ENCODE results near the gene ZNF469. TPM values are rescaled to one million over a fixed set of nuclear protein-coding genes. Genes with fewer than 3 reads are reported as not detected.

The ZNF469 gene
- total and polyA plus RNA-seq, 9 of the 15 experiments (the other 6 are each of a cell fraction or from before 2014, with no cell fraction given): 0.01 to 0.04 TPM; not detected in 7

DNA sequence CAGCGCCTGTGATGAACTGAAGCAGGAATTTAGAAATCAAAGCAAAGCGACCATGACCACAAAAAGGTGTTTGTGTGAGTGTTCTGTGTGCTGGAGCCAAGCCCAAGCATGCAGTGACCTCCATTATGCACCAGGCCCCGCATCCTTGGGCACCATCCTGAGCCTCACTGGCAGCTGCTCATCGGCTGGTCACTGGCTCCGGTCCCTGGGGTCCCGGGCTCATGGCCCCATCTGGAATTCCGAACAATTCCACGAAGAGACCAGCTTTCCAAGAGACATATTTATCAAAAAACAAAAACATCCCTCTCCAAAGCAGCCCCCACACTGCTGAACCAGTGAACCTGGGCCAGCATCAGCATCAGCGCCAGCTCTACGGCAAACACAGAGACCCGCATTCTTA lies 15.2 kb upstream of the ZNF469 start:
- TF ChIP-seq RCOR1 (IDR thresholded peaks at IDR 0.05; ENCODE audit: borderline replicate concordance in 1 of 2, low read depth in 2 of 2, low read length in 2 of 2): no peak
- TF ChIP-seq, protein P1, sequence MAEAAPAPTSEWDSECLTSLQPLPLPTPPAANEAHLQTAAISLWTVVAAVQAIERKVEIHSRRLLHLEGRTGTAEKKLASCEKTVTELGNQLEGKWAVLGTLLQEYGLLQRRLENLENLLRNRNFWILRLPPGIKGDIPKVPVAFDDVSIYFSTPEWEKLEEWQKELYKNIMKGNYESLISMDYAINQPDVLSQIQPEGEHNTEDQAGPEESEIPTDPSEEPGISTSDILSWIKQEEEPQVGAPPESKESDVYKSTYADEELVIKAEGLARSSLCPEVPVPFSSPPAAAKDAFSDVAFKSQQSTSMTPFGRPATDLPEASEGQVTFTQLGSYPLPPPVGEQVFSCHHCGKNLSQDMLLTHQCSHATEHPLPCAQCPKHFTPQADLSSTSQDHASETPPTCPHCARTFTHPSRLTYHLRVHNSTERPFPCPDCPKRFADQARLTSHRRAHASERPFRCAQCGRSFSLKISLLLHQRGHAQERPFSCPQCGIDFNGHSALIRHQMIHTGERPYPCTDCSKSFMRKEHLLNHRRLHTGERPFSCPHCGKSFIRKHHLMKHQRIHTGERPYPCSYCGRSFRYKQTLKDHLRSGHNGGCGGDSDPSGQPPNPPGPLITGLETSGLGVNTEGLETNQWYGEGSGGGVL (CRISPR knock-in tag; IDR thresholded peaks at IDR 0.05): no peak
- TF ChIP-seq ZNF175 (CRISPR knock-in tag; IDR thresholded peaks at IDR 0.05; ENCODE audit: low read depth): no peak
- no peak for TF ChIP-seq SMAD3 (CRISPR knock-in tag; conservative IDR thresholded peaks at IDR 0.05)
- TF ChIP-seq PHB (CRISPR knock-in tag; IDR thresholded peaks at IDR 0.05): no peak
- TF ChIP-seq, protein P2, sequence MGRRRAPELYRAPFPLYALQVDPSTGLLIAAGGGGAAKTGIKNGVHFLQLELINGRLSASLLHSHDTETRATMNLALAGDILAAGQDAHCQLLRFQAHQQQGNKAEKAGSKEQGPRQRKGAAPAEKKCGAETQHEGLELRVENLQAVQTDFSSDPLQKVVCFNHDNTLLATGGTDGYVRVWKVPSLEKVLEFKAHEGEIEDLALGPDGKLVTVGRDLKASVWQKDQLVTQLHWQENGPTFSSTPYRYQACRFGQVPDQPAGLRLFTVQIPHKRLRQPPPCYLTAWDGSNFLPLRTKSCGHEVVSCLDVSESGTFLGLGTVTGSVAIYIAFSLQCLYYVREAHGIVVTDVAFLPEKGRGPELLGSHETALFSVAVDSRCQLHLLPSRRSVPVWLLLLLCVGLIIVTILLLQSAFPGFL (CRISPR knock-in tag; IDR thresholded peaks at IDR 0.05): no peak
- TF ChIP-seq ARID1B (IDR thresholded peaks at IDR 0.05): no peak
- TF ChIP-seq, protein P3, sequence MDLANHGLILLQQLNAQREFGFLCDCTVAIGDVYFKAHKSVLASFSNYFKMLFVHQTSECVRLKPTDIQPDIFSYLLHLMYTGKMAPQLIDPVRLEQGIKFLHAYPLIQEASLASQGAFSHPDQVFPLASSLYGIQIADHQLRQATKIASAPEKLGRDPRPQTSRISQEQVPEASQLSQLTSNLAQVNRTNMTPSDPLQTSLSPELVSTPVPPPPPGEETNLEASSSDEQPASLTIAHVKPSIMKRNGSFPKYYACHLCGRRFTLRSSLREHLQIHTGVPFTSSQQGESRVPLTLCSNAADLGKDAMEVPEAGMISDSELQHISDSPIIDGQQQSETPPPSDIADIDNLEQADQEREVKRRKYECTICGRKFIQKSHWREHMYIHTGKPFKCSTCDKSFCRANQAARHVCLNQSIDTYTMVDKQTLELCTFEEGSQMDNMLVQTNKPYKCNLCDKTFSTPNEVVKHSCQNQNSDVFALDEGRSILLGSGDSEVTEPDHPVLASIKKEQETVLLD (IDR thresholded peaks at IDR 0.05): no peak
- TF ChIP-seq ZNF274 (IDR thresholded peaks at IDR 0.05; ENCODE audit: borderline replicate concordance, low read depth, low read length): no peak
- TF ChIP-seq, protein P4, sequence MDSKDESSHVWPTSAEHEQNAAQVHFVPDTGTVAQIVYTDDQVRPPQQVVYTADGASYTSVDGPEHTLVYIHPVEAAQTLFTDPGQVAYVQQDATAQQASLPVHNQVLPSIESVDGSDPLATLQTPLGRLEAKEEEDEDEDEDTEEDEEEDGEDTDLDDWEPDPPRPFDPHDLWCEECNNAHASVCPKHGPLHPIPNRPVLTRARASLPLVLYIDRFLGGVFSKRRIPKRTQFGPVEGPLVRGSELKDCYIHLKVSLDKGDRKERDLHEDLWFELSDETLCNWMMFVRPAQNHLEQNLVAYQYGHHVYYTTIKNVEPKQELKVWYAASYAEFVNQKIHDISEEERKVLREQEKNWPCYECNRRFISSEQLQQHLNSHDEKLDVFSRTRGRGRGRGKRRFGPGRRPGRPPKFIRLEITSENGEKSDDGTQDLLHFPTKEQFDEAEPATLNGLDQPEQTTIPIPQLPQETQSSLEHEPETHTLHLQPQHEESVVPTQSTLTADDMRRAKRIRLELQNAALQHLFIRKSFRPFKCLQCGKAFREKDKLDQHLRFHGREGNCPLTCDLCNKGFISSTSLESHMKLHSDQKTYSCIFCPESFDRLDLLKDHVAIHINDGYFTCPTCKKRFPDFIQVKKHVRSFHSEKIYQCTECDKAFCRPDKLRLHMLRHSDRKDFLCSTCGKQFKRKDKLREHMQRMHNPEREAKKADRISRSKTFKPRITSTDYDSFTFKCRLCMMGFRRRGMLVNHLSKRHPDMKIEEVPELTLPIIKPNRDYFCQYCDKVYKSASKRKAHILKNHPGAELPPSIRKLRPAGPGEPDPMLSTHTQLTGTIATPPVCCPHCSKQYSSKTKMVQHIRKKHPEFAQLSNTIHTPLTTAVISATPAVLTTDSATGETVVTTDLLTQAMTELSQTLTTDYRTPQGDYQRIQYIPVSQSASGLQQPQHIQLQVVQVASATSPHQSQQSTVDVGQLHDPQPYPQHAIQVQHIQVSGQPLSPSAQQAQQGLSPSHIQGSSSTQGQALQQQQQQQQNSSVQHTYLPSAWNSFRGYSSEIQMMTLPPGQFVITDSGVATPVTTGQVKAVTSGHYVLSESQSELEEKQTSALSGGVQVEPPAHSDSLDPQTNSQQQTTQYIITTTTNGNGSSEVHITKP (IDR thresholded peaks at IDR 0.05; ENCODE audit: partially characterized antibody): no peak
- no peak for TF ChIP-seq ZBED1 (IDR thresholded peaks at IDR 0.05)
- TF ChIP-seq STAT5B (CRISPR knock-in tag; IDR thresholded peaks at IDR 0.05): no peak
- intact Hi-C loops (cut with micrococcal nuclease): no loop called here
- no peak overlapping the region for H3K9ac ChIP-seq (ENCODE audit: insufficient read depth in 1 of 2, low read depth in 2 of 2, low read length in 2 of 2)
- H3K9me1 ChIP-seq (ENCODE audit: control insufficient read depth, insufficient read depth, low read length): no peaks in the 10 kb centered on the region
- in situ Hi-C loops (cut with MboI): no loop called here
- H3K9me3 ChIP-seq (replicated peaks; ENCODE audit: control insufficient read depth, insufficient read depth, low read depth, low read length): peaks cover 6% of the 10 kb centered on the region; the same call in 1 of the 2 replicates
- no peaks in the 10 kb centered on the region for H4K20me1 ChIP-seq (replicated peaks; ENCODE audit: control insufficient read depth, insufficient read depth, low read length)
- H3K79me2 ChIP-seq (ENCODE audit: control insufficient read depth, insufficient read depth, low read length): no peaks in the 10 kb centered on the region
- no peak overlapping the region for H2AFZ ChIP-seq (ENCODE audit: low read depth, low read length)
- H3K27ac ChIP-seq (ENCODE audit: extremely low read depth, low read depth, low read length): no peak overlapping the region
- CTCF ChIA-PET (ENCODE audit: low intra/inter-chr PET ratio): no interaction called here
- POLR2A ChIA-PET: interaction anchor here (0.6 to 1.4 kb wide), 4 partner anchors 9 to 78 kb away, joined by 3 to 5 read pairs (median 4); no protein-coding TSS in a partner anchor
- no peaks in the 10 kb centered on the region for H3K4me1 ChIP-seq (replicated peaks in 1 of 2; ENCODE audit: control insufficient read depth in 2 of 2, insufficient read depth in 2 of 2, low read length in 2 of 2)
- BruUV-seq (replicated peaks): no TSS peak
- no peak for FAIRE-seq
- no peak for ATAC-seq
- no peak overlapping the region for H3K4me3 ChIP-seq
- WGBS (ENCODE audit: insufficient coverage, low coverage, missing lambda C conversion rate): 16% methylated on average over 11 of the region's 11 CpGs
- H3K4me2 ChIP-seq (ENCODE audit: insufficient read depth, low read length): no peak overlapping the region
- H3K36me3 ChIP-seq (ENCODE audit: control insufficient read depth, insufficient read depth, low read length): no peaks in the 10 kb centered on the region
- no peak for DNase-seq (ENCODE audit: extremely low read depth in 1 of 4, low spot score in 3 of 4)
- H3K27me3 ChIP-seq (ENCODE audit: control insufficient read depth in 2 of 2, insufficient read depth in 2 of 2, low read length in 2 of 2): peaks cover 0 to 44% of the 10 kb centered on the region in 2 experiments; a peak in 3 of 5 replicates

All from K562 (cell line).